Neuronal stem cell (in vitro differentiated cells): ENCODE measurements around the gene RAPGEF1.

Source experiments
- DNase-seq: peaks from one replicate; pipeline ENCODE4 v3.0.0-alpha.2; 2013; ENCODE audit warnings: low spot score
- H2AFZ ChIP-seq: one replicate; pipeline ENCODE4 v1.6.1; 2013; ENCODE audit warnings: mild to moderate bottlenecking, low read length, inconsistent platforms
- H2AK5ac ChIP-seq: 2 replicates; pipeline ENCODE4 v1.6.1; 2013; ENCODE audit warnings: low read depth, mild to moderate bottlenecking, inconsistent platforms, low read length, moderate library complexity, mixed read lengths
- H2BK120ac ChIP-seq: 2 replicates; pipeline ENCODE4 v1.6.1; 2013; ENCODE audit warnings: low read depth, mild to moderate bottlenecking, inconsistent platforms, low read length, moderate library complexity, mixed read lengths
- H2BK12ac ChIP-seq: one replicate; pipeline ENCODE4 v1.6.1; 2013; ENCODE audit warnings: low read length, inconsistent platforms
- H2BK15ac ChIP-seq: 2 replicates; pipeline ENCODE4 v1.6.1; 2013; ENCODE audit warnings: mild to moderate bottlenecking, low read length, inconsistent platforms, mixed read lengths
- H2BK5ac ChIP-seq: one replicate; pipeline ENCODE4 v1.6.1; 2013; ENCODE audit warnings: inconsistent platforms, mild to moderate bottlenecking, low read length, moderate library complexity
- H3K14ac ChIP-seq: one replicate; pipeline ENCODE4 v1.6.1; 2013; ENCODE audit warnings: low read length, inconsistent platforms
- H3K18ac ChIP-seq: 2 replicates; pipeline ENCODE4 v1.6.1; 2013; ENCODE audit warnings: low read length, inconsistent platforms
- H3K23ac ChIP-seq: 2 replicates; pipeline ENCODE4 v1.6.1; 2013; ENCODE audit warnings: low read depth, mild to moderate bottlenecking, mixed read lengths, low read length, inconsistent platforms; ENCODE audit not compliant: poor library complexity
- H3K27ac ChIP-seq: replicated peaks from 3 replicates; pipeline ENCODE4 v1.5.1; 2013; ENCODE audit warnings: low read length, inconsistent platforms
- H3K27me3 ChIP-seq, 3 experiments: 2 replicates each; pipeline ENCODE4 v1.6.1; 2013; ENCODE audit warnings: low read length in 3 of 3, mild to moderate bottlenecking in 2 of 3, inconsistent platforms in 1 of 3, low read depth in 1 of 3, mixed read lengths in 1 of 3, moderate library complexity in 1 of 3; ENCODE audit not compliant: control insufficient read depth in 3 of 3, insufficient read depth in 3 of 3
- H3K36me3 ChIP-seq, 2 donors: replicated peaks in 1 of 2; 2 replicates each; pipeline ENCODE4 v1.6.1; 2013; ENCODE audit warnings: low read length in 2 of 2; ENCODE audit not compliant: control insufficient read depth in 2 of 2, insufficient read depth in 2 of 2
- H3K4ac ChIP-seq: 2 replicates; pipeline ENCODE4 v1.6.1; 2013; ENCODE audit warnings: inconsistent platforms, mild to moderate bottlenecking, low read length, moderate library complexity
- H3K4me1 ChIP-seq, 2 donors: 1 replicate in 1 of 2; 2 replicates in 1 of 2; pipeline ENCODE4 v1.6.1; 2013; ENCODE audit warnings: low read length in 2 of 2, low read depth in 1 of 2; ENCODE audit not compliant: control insufficient read depth in 2 of 2, insufficient read depth in 1 of 2
- H3K4me2 ChIP-seq: one replicate; pipeline ENCODE4 v1.6.1; 2013; ENCODE audit warnings: mild to moderate bottlenecking, low read length, inconsistent platforms; ENCODE audit not compliant: insufficient read depth, poor library complexity, severe bottlenecking
- H3K4me3 ChIP-seq, 2 donors: 2 replicates each; pipeline ENCODE4 v1.5.1; 2013; ENCODE audit warnings: low read length in 2 of 2, mild to moderate bottlenecking in 2 of 2, inconsistent platforms in 1 of 2, moderate library complexity in 1 of 2
- H3K79me1 ChIP-seq: one replicate; pipeline ENCODE4 v1.6.1; 2013; ENCODE audit warnings: low read depth, mild to moderate bottlenecking, inconsistent platforms, low read length, moderate library complexity
- H3K9ac ChIP-seq: one replicate; pipeline ENCODE4 v1.6.1; 2013; ENCODE audit warnings: mild to moderate bottlenecking, low read depth, low read length, inconsistent platforms; ENCODE audit not compliant: poor library complexity
- H3K9me3 ChIP-seq, 2 donors: replicated peaks in 1 of 2; 2 replicates each; pipeline versions ENCODE3 to v1.6.1; 2013; ENCODE audit warnings: low read length in 2 of 2, mild to moderate bottlenecking in 2 of 2, inconsistent platforms in 1 of 2, low read depth in 1 of 2, mixed read lengths in 1 of 2, moderate library complexity in 1 of 2; ENCODE audit not compliant: control insufficient read depth in 2 of 2, insufficient read depth in 1 of 2
- H4K8ac ChIP-seq: one replicate; pipeline ENCODE4 v1.6.1; 2013; ENCODE audit warnings: low read depth, mild to moderate bottlenecking, inconsistent platforms, low read length, moderate library complexity
- H4K91ac ChIP-seq: one replicate; pipeline ENCODE4 v1.6.1; 2013; ENCODE audit warnings: low read length, low read depth, mild to moderate bottlenecking, inconsistent platforms; ENCODE audit not compliant: poor library complexity
- WGBS, 2 donors: extraction: QIAGEN DNeasy Blood & Tissue Kit; methylation state at CpG; one replicate each; pipeline ENCODE4 v1.1.7; 2013; ENCODE audit warnings: missing lambda C conversion rate in 2 of 2, mixed read lengths in 1 of 2; ENCODE audit not compliant: insufficient read length in 2 of 2, insufficient replicate concordance in 1 of 2; ENCODE audit errors: extremely low coverage in 2 of 2; 5-methylcytosine and 5-hydroxymethylcytosine counted together

Gene RAPGEF1

DNA sequence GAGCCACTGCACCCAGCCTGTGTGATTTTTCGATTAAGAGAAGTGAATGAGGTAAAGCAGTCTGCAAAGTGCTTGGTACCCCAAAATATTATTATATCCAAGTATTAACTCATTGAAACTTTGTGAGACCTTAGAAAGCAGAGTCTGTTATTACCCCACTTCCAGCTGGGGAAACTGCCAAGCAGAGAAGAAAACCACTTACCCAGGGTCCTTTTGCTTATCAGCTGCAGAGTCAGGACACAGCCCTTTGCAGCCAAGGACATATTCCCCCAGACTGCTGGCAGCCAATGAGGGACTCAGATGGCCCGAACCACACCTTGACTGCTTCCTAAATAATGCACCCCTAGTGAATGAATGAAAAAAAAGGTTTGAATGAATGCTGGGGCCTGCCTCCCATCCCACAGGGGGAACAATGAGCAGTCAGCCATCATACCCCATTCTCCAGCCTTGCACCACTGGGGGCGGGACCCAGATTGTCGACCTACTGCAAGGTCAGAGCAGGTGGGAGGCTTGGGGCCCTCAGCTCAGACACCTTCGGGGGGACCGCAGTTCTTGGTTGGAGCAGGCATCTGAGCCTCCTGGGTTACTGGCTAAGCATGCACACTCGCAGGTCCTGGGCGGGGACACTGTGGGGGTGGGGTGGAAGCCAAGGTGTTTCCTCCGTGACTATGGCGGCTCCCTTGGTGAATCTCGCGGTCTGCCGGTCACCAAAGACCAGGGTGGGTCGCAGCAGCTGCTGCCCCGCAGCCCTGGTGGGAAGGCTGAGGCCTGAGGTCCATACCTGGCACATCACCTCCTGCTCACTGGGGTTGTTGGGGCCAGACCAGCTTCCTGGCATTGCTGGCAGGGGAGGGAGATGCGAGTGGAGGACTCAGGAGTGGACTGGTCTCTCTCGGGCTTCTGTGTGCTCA is 164.9 kb downstream of the RAPGEF1 start:
- no peak overlapping the region for H2AK5ac ChIP-seq
- no peak overlapping the region for H3K4ac ChIP-seq
- peaks cover 0 to 4% of the 10 kb centered on the region in 2 donors for H3K4me1 ChIP-seq
- no peak overlapping the region for H3K27ac ChIP-seq
- no peak overlapping the region for H4K8ac ChIP-seq
- no peak overlapping the region for H2BK15ac ChIP-seq
- H3K9me3 ChIP-seq = no peaks in the 10 kb centered on the region
- H3K36me3 ChIP-seq = peaks cover 15 to 60% of the 10 kb centered on the region in 2 donors
- peak overlapping the region; percentile 32 for H3K23ac ChIP-seq
- H3K79me1 ChIP-seq = no peaks in the 10 kb centered on the region
- no peak overlapping the region for H4K91ac ChIP-seq
- no peak overlapping the region for H3K4me3 ChIP-seq
- H2AFZ ChIP-seq = no peak overlapping the region
- H2BK12ac ChIP-seq = no peak overlapping the region
- H2BK5ac ChIP-seq = no peak overlapping the region
- H3K4me2 ChIP-seq = no peak overlapping the region
- H2BK120ac ChIP-seq = no peak overlapping the region
- H3K14ac ChIP-seq = no peak overlapping the region
- H3K27me3 ChIP-seq = no peaks in the 10 kb centered on the region
- no peak overlapping the region for H3K9ac ChIP-seq
- DNase-seq = no peak
- no peak overlapping the region for H3K18ac ChIP-seq
- WGBS, 2 donors = no CpG with 5 or more reads among the region's 17 CpGs

- H3K4me2 ChIP-seq = no peak overlapping the region
- DNase-seq = no peak
- no peak overlapping the region for H4K8ac ChIP-seq
- H3K27ac ChIP-seq = no peak overlapping the region
- peak overlapping the region in 1 of 2 donors; percentile 44 for H3K4me3 ChIP-seq
- H2AK5ac ChIP-seq = peak overlapping the region; percentile 20
- H3K4ac ChIP-seq = no peak overlapping the region
- H3K4me1 ChIP-seq = no peaks in the 10 kb centered on the region
- peaks cover 0 to 7% of the 10 kb centered on the region in 2 donors for H3K36me3 ChIP-seq
- no peak overlapping the region for H3K9ac ChIP-seq
- H2AFZ ChIP-seq = no peak overlapping the region
- no peak overlapping the region for H2BK15ac ChIP-seq
- no peak overlapping the region for H3K23ac ChIP-seq
- peaks cover 0 to 3% of the 10 kb centered on the region in 2 donors for H3K9me3 ChIP-seq
- H3K18ac ChIP-seq = no peak overlapping the region
- no peak overlapping the region for H4K91ac ChIP-seq
- H3K14ac ChIP-seq = no peak overlapping the region
- no peak overlapping the region for H2BK120ac ChIP-seq
- no peaks in the 10 kb centered on the region for H3K27me3 ChIP-seq
- no peak overlapping the region for H2BK5ac ChIP-seq
- H2BK12ac ChIP-seq = no peak overlapping the region
- H3K79me1 ChIP-seq = no peaks in the 10 kb centered on the region
- WGBS, 2 donors = no CpG with 5 or more reads among the region's 8 CpGs
Measured at GRCh38 chr9:131567910-131568309, 172.0 kb downstream of the RAPGEF1 start.

GRCh38 chr9:131566158-131566557 is 173.7 kb downstream of the RAPGEF1 start:
- H2AK5ac ChIP-seq = no peak overlapping the region
- H3K18ac ChIP-seq = no peak overlapping the region
- no peak overlapping the region for H2BK5ac ChIP-seq
- WGBS, 2 donors = no CpG with 5 or more reads among the region's 3 CpGs
- no peaks in the 10 kb centered on the region for H3K4me1 ChIP-seq
- no peak overlapping the region for H4K8ac ChIP-seq
- H3K9ac ChIP-seq = no peak overlapping the region
- H3K36me3 ChIP-seq = no peaks in the 10 kb centered on the region
- no peak overlapping the region for H2BK120ac ChIP-seq
- H3K9me3 ChIP-seq = peaks cover 3% of the 10 kb centered on the region in 2 donors
- no peak overlapping the region for H2BK12ac ChIP-seq
- no peaks in the 10 kb centered on the region for H3K79me1 ChIP-seq
- H3K27me3 ChIP-seq = no peaks in the 10 kb centered on the region
- no peak overlapping the region for H3K4ac ChIP-seq
- DNase-seq = no peak
- H3K23ac ChIP-seq = no peak overlapping the region
- H3K4me2 ChIP-seq = no peak overlapping the region
- H2BK15ac ChIP-seq = no peak overlapping the region
- H3K27ac ChIP-seq = no peak overlapping the region
- H2AFZ ChIP-seq = no peak overlapping the region
- no peak overlapping the region for H3K14ac ChIP-seq
- no peak overlapping the region for H3K4me3 ChIP-seq
- no peak overlapping the region for H4K91ac ChIP-seq

DNA sequence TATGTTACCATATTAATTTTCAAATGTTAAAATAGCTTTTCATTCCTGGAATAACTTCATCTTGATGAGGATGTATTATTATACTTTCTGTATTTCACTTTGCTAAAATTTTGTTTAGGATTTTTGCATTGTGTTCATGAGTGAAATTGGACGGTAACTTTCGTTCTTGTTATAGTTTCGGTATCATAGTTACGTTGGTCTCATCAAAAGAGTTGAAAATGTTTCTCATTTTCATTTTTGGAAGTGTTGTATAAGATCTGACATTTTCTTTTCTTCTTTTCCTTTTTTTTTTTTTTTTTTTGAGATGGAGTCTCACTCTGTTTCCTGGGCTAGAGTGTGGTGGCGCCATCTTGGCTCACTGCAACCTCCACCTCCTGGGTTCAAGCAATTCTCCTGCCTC is 174.5 kb downstream of the RAPGEF1 start:
- no peak overlapping the region for H2BK120ac ChIP-seq
- H2BK15ac ChIP-seq = no peak overlapping the region
- H4K91ac ChIP-seq = no peak overlapping the region
- DNase-seq = no peak
- no peak overlapping the region for H2BK5ac ChIP-seq
- H3K27me3 ChIP-seq = no peaks in the 10 kb centered on the region
- no peak overlapping the region for H2AFZ ChIP-seq
- H3K4ac ChIP-seq = no peak overlapping the region
- H3K14ac ChIP-seq = no peak overlapping the region
- no CpG with 5 or more reads among the region's 5 CpGs for WGBS, 2 donors
- no peaks in the 10 kb centered on the region for H3K36me3 ChIP-seq
- no peak overlapping the region for H3K4me3 ChIP-seq
- no peak overlapping the region for H3K18ac ChIP-seq
- H3K4me2 ChIP-seq = no peak overlapping the region
- H2AK5ac ChIP-seq = no peak overlapping the region
- H3K23ac ChIP-seq = no peak overlapping the region
- H2BK12ac ChIP-seq = no peak overlapping the region
- no peaks in the 10 kb centered on the region for H3K4me1 ChIP-seq
- H3K9me3 ChIP-seq = peaks cover 3 to 6% of the 10 kb centered on the region in 2 donors
- no peak overlapping the region for H3K9ac ChIP-seq
- no peak overlapping the region for H4K8ac ChIP-seq
- no peaks in the 10 kb centered on the region for H3K79me1 ChIP-seq
- no peak overlapping the region for H3K27ac ChIP-seq
